Middle frontal gyrus (tissue), 1 donor: ENCODE measurements around the gene SND1.

ENCODE experiments used
- DNase-seq: peaks from one replicate; pipeline ENCODE4 v3.0.0-alpha.2; 2015; ENCODE audit warnings: low spot score; ENCODE audit errors: extremely low spot score

SND1 gene

DNA sequence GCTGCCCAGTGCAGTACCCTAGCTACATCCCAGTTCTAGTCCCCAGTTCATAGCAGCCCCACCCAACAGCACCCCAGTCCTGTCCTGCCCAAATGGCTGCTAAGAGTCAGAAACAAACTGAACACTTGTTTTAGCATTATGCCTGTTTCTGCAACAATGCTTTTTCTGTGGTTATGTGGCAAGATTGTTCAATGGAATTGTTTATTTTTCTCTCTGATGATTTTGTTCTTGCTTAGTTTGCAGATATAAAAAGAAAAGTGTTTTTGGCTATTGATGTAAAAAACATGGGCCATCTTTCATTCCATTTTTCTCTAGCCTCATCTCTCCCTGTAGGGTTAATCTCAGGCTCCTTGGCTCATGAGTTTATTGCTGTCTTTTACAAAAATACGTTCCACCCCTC lies 336.8 kb downstream of the SND1 start:
- DNase-seq: no peak

DNA sequence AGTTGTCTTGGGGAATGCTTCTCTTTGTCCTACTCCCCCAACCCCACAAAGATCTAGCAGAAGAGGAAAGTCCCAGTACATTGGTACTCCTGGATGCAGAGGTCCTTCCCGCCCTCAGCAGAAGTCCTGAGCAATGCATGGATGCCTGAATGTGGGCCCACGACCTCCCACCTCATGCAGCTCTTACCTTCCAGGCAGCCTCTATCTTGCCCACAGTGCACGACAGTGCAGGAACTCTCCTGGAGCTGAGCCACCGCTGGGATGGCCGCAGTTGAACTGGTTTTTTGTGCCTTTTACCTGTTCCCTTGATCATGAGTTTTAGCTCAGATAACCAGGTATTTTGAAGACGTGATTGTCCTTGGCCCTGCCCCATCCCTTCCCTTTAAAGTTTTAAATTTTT lies 341.3 kb downstream of the SND1 start:
- DNase-seq: no peak

DNA sequence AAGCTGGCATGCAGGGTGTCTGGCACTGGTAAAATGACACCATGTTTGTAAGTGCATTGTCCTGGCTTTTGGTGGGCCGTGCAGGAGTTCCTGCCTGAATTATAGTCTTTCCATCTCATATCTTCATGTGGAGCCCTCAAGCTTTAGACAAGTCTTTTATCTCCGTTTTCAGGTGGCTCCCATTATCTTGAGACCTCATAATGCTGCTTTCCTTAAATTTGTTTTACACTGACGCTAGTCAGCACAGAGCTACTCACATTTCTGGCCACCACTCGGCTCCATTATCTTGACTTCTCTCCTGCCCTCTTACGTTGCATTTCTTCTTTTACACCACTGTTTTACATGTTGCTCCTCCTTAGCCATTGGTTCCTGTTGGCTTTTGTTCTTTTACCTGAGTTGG lies 342.0 kb downstream of the SND1 start:
- no peak for DNase-seq

DNA sequence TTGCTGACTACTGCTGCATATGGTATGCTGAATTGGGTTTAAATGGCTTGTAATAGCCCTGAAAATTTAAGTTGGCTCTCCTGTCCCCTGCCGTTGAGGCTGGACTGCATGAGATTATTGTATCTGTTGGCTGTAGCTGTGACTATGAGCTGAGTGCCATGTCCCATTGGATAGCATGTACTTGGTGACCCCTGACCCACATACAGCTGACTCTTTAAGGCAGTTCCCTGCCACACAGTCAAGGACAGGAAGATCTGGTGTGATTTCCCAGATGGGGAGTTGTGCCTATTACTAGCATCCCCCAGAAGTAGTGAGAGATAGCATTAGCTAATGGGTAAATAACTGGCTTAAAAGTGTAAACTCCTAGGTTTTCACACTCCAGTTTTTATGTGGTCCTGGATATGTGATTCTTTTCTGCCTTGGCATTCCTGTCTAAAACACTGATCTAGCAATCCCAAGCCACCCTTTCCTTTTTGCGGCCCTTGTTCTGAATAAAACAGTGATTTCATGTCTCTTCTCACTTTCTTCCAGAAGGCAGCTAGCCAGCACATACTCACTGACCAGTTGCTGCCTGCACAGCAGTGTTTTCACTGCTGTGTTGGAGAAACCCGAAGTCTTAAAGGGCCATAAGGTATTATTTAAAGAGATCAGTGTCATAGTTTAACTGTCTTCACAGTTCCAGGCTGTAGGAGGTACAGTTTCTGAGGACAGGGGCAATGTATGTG lies 343.3 kb downstream of the SND1 start:
- no peak for DNase-seq

DNA sequence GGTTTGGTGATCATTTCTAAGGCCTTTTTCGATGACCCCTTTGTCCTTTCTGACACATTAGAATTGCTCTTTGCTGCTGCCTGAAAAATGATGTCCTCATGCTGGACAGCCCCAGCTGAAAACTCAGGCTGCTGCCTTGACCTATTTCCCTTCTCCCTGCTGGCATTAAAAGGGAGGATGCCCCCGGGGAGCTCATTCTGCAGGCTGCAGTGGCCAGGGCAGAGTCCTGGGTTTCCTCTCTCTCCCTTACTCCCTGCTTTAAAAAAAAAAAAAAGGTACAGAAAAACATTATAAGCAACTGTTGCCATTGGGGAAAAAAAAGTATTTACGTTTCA lies 343.9 kb downstream of the SND1 start:
- DNase-seq: no peak

DNA sequence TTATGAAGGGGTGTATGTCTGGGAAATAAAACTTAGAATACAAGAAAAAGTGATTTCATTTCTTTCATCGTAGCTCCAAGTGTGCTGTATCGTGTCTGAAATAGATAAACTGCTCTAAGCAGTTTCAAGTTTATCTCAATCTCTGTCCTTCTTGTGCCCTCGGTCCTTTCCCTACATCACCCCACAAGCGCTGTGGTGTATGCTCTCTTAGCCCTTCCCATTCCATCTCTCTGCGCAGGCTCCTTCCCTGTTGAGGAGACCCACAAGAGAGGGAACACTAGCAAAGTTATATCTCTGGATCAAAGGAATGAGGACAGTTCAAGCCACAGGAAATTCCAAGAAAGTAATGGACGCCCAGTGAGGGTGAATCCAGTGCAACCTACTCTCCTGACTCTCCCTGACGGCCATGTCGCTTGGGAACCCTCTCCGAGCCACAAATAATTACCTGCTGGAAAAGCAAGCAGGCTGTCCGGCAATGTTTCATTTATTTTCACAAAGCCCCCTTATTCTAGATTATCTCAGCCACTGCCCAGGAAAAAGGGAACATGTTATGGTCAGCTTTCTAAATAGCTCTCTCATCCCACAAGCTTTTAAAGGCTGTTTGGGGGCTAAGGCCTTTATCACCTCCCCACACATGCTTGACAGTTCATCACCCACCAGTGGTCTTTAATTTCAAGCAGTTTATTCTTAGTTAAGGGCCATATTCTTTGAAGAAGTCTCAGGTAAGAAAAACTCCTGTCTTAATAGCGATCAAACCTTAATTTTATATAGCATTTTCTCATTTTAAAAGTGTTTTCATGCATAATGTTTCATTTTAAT lies 344.5 kb downstream of the SND1 start:
- no peak for DNase-seq

DNA sequence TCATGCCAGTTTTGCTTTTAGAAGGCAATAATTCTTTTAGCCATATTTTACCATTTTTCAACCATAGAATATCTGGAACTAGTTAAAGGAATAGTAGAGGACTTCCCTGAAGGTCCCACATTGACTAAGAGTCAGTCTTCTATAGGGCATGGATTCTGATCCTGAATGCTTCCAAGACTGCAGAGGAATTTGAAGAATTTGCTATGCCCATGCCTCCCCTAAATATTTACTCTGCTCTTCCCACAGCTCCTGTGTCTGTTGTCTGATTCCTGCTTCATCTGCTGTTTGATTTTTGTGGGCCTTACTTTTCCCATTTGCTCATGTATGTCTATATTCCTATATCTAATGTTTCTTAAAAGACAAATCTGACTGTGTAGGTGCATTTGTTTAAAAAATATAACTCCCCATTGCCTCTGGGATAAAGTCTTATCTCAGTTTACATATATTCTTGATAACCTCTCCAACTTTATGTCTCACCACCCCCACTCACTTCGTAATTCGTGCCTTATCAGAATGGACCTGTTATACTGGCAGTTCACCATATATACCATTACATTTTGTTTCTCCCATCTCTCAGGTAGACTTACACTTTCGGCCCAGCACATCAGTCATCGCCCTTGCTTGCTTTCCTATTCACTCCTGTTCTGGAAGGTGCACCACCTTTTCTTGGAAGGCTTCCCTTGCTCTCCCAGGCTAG lies 345.4 kb downstream of the SND1 start:
- no peak for DNase-seq

DNA sequence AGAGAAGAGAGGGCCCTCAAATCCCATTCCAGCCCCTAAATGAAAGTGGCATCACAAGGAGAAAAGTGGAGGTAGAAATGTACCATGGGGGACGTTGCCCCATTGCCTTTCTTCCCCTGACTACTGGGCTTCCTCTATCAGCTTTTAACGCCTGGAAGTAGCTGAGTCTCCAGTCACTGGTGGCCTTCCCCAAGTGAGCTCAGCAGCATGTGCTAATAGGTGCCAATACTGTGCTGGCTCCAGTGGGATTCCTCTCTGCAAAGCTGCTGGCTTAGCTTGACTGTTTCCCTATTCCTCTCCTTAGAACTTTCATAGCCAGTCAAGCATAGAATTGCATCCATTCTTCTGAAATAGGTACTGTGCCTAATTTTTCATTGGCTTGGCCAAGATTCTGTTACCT lies 346.7 kb downstream of the SND1 start:
- no peak for DNase-seq

DNA sequence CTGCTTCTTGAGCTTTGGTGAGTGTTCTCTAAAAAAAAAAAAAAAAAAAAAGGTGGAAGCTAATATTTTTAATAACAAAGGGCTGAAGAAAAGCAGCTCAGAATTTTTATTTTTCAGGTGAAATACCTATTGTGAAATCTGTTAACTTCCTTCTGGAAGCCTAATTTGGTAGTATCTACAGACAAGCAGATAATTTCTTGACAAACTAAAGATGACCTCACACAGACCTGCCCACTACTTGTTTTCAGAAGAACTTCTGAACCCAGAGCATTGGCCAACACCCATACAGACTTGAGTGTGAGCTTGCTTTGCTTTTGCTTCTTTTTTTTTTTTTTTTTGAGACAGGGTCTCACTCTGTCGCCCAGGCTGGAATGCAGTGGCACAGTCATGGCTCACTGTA lies 348.1 kb downstream of the SND1 start:
- DNase-seq: no peak

DNA sequence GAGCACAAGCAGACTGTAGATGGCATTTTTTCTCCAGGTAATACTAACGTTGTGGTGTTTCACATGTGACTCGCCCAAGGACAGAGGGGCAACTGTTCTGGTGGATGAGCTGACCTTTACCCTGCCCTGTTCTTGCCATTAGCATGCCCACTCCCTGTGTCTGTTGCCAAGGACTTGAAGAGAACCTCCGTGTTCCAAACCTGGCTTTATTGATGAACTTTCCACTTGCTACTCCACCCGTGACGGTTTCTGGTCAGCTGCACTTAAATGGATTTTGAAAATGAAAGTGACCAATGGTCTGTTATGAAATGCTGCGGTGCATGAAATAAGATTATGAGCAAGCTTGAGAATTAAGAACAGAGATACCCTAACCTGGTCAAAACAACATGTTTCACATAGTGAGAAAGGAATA lies 348.9 kb downstream of the SND1 start:
- DNase-seq: no peak

DNA sequence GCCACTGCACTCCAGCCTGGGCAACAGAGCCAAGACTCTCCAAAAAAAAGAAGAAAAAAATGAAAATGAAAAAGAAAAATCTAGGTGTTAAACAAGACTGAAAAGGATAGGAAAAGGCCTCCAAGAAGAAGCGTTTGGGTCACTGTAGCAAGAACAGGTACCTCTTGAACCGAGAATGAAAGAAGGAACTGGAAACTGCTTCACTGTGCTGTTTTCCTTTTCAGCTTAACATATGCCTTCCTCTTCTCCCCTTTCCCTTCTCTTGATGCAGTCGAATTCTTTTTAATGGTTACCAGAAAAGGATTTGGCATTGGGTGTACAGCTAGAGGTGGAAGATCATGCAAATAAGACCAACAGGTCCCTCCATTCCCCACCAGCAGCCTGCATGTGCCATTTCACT lies 351.2 kb downstream of the SND1 start:
- DNase-seq: no peak

DNA sequence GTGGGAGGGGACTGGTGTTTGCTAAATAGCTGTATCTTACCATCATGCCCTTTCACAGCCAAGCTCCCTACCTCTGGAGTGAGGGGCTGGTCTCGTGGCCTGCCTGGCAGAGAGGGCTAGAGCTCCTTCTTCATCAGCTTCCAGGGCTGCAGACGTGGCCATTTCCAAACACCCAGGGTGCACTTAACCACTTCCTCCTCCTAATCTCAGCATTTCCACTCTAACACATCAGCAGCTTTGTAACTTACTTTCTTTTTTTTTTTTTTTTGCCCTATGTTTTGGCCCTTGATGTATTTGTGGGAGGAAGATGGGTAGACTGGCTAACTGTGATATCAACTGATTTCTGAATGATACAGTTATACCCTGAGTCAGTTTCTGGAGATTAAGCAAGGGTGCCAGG lies 351.8 kb downstream of the SND1 start:
- DNase-seq: no peak

DNA sequence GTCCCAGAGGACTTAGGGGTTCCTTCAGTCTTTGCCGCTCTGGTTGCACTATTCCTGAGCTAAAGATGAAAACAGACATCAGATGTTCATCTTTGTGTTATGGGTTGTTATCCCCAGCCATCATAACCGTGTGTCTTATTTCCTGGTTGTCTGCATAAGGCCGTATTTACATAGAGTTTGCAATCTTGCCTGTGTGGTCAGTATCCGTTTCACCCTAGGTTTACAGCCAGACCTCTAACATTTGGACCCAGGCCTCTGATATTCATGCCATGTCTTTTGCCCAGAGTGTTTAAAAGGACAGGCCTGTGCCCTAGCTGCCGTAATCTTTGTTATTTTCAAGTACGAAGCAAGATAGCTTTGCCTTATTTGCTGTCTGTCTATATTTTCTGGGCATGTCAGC lies 352.6 kb downstream of the SND1 start:
- no peak for DNase-seq

DNA sequence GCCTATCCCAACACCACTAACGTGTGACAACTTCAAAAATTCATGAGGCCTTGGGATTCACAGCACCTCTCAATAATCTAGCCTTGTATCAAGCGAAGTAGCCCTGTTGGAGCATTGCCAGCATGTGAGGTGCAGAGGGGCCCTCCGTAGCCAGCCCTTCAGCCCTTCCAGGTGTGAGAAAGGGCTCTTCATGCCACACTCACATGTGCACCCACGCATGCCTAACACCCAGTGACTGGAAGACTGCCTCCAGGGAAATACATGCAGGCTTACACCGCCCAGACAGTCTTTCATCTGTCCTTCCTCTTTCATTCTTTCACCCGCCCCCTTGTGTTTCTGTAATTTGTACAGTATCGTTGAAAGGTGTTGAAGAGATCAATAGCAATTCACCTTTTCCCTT lies 353.1 kb downstream of the SND1 start:
- DNase-seq: no peak

DNA sequence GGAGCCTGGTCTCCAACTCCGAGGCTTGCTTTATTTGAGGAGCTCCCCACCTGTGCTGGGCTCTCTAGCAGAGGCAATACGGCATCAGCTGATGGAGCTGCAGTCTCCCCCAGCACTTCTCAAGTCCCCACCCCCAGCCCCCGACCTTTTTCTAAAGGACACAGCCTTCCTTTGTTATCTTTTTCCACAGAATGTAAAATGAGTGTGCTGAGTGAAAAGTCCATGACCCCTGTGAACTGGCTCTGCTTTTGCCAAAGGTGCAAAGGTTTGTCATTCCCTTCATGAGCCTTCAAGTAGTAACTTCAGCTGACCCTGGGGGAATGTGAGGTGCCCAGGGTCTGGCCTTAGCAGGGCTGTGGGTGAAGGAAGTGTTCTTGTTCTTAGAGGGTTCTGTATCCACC lies 353.8 kb downstream of the SND1 start:
- DNase-seq: no peak

DNA sequence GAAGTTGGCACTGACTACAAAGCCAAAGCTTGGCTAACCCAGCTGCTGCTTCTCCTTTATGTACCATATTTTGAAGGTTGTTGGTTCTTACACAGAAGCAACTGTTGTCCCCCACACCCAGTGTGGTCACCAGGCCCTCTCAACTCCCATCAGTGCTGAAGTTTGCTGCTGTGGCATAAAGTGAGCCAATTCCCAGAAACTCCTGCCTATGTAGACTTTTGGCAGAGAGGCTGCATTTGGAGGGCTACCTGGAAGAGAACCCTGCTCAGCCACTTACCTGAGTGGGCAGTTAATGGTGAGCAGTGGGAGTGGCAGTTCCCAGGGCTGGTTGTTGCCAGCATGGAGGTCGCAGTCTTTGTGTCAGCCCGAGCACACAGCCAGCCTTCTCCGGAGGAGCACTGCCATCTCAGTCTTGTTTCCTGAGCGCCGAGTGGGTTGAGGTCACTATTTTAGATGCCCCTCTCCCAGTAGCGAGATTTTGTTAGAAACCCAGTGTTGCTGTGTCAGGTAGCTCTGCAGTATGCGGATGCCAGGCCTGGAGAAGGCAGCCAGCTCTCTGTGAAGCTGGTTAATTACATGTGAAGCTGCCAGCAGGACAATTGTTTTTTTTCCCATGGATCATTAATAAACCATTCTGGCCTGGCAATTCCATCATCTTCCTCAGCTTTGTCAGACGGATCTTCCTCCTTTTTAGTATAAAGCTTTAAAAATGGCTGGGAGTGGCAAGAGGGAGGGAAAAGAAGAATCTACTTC lies 354.7 kb downstream of the SND1 start:
- DNase-seq: no peak

DNA sequence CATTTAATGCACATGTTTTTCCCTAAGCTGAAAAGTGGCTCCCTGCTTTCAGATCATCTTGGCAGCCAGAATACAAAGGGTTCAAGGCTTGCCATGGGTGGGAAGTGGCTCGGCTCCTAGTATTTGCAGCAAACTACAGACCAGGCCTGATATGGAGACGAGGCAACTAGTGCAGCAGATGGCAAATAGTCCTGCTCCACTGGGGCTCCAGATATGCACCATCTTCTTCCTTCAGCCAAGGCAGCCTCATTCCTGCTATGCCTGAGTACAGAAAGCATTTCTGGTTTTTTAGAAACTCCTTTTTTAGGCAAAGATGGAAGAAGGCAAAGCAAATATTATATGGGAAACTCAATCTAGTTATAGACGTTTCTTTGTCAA lies 355.3 kb downstream of the SND1 start:
- no peak for DNase-seq

DNA sequence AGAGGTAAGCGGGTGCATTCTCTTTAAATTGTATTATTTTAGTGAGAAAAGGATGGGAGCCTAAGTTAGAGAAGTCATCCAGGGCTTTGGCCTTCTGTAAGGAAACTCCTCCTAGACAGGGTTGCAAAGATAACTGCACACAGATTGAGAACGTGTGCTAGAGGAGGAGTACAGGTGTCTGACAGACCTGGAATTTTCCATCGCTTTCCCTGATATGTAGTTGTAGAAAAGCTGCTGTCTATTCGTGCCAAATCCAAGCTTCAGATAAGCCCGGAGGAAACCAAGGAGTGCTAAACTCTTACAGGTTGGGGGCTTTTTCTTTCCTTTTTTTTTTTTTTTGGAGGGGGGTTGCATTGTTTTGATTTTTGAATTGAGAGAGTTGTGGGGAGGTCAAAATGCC lies 356.1 kb downstream of the SND1 start:
- DNase-seq: no peak

DNA sequence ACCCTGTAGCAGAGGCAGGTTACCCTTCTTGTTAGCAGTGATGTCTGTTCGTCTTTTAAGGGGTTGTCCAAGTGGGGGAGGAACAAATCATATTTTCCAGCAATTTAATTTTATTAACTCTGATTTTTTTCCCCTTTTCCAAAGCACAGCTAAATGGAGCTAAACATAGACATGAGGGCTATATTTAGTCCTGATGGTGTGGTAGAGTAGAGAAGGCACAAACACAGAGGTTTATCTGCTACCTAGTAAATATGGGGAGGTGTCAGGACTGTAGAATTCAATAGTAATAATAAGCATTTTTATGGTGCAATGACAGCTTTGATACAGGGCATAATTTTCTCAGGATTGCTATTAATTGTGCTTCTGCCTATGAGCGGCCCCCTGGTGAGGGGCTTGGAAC lies 356.8 kb downstream of the SND1 start:
- no peak for DNase-seq

DNA sequence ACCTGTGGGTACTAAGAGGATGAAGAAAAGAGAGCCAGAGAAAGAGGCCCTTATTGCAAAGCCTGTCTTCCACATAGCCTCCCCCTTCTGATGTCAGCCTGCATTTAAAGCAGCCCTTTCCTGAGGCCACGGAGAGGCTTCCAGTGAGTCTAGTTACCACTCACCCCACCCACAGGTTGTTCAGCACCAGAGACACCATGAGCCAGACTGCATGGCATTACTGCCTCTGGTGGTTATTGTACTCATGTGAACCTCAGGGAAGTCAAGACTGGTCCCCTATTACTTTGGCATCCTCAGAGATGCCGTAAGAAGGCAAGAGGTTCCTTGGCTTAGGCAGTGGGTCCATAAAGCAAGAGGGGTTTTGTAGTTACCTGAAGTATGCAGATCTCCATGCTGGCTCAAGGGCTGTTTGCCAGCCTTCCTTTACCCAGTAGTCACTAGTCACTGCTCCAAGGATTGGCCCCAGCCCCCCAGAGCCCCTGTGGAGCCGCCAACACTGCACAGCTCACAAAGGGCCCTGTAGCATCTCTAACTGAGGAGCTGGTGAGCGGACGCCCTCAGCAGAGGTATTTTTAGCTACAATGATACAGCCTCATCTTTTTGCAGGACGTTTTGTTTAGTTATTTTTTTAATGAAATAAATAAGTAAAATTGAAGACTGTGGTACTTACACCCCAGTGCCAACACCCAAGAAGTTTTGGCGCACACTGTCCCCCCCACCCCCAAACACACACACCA lies 358.6 kb downstream of the SND1 start:
- no peak for DNase-seq

DNA sequence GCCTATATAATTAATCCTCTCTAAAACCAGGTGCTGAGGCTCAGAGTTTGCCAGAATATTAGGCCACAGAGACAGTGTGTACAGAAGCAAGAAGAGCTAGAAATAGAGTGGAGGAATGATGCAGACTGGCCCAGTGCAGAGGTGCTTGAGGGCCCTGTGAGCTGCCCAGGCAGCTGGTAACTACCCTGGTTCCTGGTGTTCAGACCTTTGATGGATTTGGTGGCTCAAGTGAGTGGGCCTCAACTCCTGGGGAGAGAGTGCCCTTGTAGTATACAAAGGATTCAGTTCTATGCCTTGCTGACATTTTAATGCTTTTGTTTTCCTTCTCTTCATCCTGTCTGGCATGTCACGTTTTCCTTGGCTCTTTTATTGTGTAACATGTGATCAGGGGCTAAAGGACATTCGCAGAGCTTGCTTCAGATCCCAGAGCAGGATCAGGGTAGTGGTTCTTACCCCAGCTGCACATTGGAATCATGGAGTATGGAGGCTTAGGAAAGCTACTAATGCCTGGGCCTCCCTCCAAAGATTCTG lies 359.2 kb downstream of the SND1 start:
- no peak for DNase-seq
